DOHH2 (cell line): ENCODE measurements around the gene PHLPP1.

Experiments used
- H3F3A ChIP-seq: fragments of 200-600 bp; sonication (generic), shearing (Covaris generic); 2 replicates; pipeline ENCODE4 v1.6.0; 2016; ENCODE audit warnings: antibody characterized with exemption, mild to moderate bottlenecking; ENCODE audit not compliant: control insufficient read depth, insufficient read depth
- H3K27ac ChIP-seq: fragments of 200-600 bp; sonication (generic); 2 replicates; pipeline ENCODE4 v1.5.1; 2014; ENCODE audit warnings: low read depth, mild to moderate bottlenecking, low read length, moderate library complexity
- H3K27me3 ChIP-seq: fragments of 200-600 bp; sonication (generic); 2 replicates; pipeline ENCODE4 v1.6.1; 2014; ENCODE audit warnings: mild to moderate bottlenecking, low read length, mixed read lengths; ENCODE audit not compliant: control insufficient read depth
- H3K36me3 ChIP-seq: fragments of 200-600 bp; sonication (generic); 2 replicates; pipeline ENCODE4 v1.6.1; 2014; ENCODE audit warnings: mild to moderate bottlenecking, low read length, moderate library complexity, mixed read lengths; ENCODE audit not compliant: control insufficient read depth
- H3K4me1 ChIP-seq: fragments of 200-600 bp; sonication (generic); 2 replicates; pipeline ENCODE4 v1.6.1; 2014; ENCODE audit warnings: mild to moderate bottlenecking, low read length, mixed read lengths; ENCODE audit not compliant: control insufficient read depth
- H3K4me2 ChIP-seq: fragments of 200-600 bp; sonication (generic); 2 replicates; pipeline ENCODE4 v1.6.0; 2014; ENCODE audit warnings: mild to moderate bottlenecking, low read length, moderate library complexity
- H3K4me3 ChIP-seq: fragments of 200-600 bp; sonication (generic); 2 replicates; pipeline ENCODE4 v1.5.1; 2014; ENCODE audit warnings: mild to moderate bottlenecking, low read length, mixed read lengths
- H3K79me2 ChIP-seq: fragments of 200-600 bp; sonication (generic); 2 replicates; pipeline ENCODE4 v1.6.1; 2014; ENCODE audit warnings: mild to moderate bottlenecking, low read length, mixed read lengths; ENCODE audit not compliant: control insufficient read depth
- H3K9me2 ChIP-seq: fragments of 200-600 bp; sonication (generic); replicated peaks from 2 replicates; pipeline ENCODE4 v1.6.1; 2014; ENCODE audit warnings: mild to moderate bottlenecking, low read length, mixed read lengths; ENCODE audit not compliant: control insufficient read depth
- H3K9me3 ChIP-seq: fragments of 200-600 bp; sonication (generic); 2 replicates; pipeline ENCODE4 v1.6.1; 2014; ENCODE audit warnings: antibody characterized with exemption, low read length, mixed read lengths; ENCODE audit not compliant: control insufficient read depth, insufficient read depth
- H4K20me1 ChIP-seq: fragments of 200-600 bp; sonication (generic); 2 replicates; pipeline ENCODE4 v1.6.0; 2014; ENCODE audit warnings: low read depth, mild to moderate bottlenecking, antibody characterized with exemption, low read length, moderate library complexity; ENCODE audit not compliant: control insufficient read depth, insufficient read depth
- EZH2phosphoT487 ChIP-seq: fragments of 200-600 bp; sonication (generic); IDR thresholded peaks from 2 replicates; pipeline ENCODE4 v1.6.1; 2017; ENCODE audit warnings: borderline replicate concordance, mild to moderate bottlenecking, antibody characterized with exemption, low read length, moderate library complexity, mixed read lengths
- TF ChIP-seq, protein P1 (sequence below): fragments of 200-600 bp; sonication (generic); IDR thresholded peaks from one replicate; pipeline ENCODE4 v1.5.1; 2014; ENCODE audit warnings: antibody characterized with exemption, mild to moderate bottlenecking, low read depth, low read length; ENCODE audit not compliant: poor library complexity, severe bottlenecking

Gene PHLPP1

DNA sequence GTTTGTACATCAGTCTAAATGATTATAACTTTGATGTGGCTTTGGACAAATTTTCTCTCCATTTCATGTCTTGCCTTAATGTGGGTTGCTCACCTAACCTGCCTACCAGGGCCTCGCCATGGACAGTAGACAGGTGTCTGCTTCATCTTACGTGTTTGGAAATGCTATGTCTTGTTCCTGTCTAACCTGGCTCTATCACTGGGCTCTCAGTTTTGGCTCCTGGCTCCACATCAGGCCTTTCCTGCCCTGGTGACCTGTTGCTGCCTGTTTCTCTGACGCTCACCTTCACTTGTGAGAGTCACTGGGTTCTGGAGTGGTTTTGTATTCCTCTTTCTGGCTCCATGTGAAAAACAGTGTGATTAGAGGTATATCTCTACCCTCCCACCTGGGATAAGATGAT lies 65.9 kb downstream of the PHLPP1 start:
- Histone ChIP-seq H3K9me3 (no peaks in the 10 kb centered on the region), H3K4me2 (no peak overlapping the region), H3K79me2 (peaks cover 91% of the 10 kb centered on the region), H3K27me3 (no peaks in the 10 kb centered on the region), H3K9me2 (no peaks in the 10 kb centered on the region), H3K4me1 (peaks cover 25% of the 10 kb centered on the region), H3F3A (no peaks in the 10 kb centered on the region), H4K20me1 (peaks cover 6% of the 10 kb centered on the region; the same call in 1 of the 2 replicates), H3K36me3 (no peaks in the 10 kb centered on the region), H3K27ac (no peak overlapping the region), H3K4me3 (no peak overlapping the region)
- TF ChIP-seq, protein P1, sequence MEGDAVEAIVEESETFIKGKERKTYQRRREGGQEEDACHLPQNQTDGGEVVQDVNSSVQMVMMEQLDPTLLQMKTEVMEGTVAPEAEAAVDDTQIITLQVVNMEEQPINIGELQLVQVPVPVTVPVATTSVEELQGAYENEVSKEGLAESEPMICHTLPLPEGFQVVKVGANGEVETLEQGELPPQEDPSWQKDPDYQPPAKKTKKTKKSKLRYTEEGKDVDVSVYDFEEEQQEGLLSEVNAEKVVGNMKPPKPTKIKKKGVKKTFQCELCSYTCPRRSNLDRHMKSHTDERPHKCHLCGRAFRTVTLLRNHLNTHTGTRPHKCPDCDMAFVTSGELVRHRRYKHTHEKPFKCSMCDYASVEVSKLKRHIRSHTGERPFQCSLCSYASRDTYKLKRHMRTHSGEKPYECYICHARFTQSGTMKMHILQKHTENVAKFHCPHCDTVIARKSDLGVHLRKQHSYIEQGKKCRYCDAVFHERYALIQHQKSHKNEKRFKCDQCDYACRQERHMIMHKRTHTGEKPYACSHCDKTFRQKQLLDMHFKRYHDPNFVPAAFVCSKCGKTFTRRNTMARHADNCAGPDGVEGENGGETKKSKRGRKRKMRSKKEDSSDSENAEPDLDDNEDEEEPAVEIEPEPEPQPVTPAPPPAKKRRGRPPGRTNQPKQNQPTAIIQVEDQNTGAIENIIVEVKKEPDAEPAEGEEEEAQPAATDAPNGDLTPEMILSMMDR, result no peak

DNA sequence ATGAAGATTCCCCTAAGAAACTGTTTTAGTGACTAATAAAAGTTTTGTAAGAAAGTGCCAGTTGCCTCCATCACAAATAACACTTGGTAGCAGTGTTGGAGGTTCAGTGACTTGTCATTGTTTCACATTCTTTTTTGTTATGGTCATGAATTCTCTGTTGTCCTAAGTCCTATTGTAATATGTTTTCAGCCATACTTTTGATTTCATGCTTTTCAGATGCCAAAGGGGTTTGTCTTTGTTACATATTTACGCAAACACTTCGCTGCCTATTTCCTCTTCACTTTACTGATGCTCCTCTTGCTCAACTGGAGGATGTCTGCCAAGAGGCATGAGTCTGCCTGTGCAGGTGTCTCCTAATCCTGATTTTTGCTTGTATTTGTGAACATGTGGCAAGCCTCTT lies 66.6 kb downstream of the PHLPP1 start:
- no peak overlapping the region for H3K27ac ChIP-seq
- H3K9me3 ChIP-seq, result no peaks in the 10 kb centered on the region
- H3K79me2 ChIP-seq, result peaks cover 91% of the 10 kb centered on the region
- H4K20me1 ChIP-seq, result peaks cover 6% of the 10 kb centered on the region; the same call in 1 of the 2 replicates
- H3K9me2 ChIP-seq, result no peaks in the 10 kb centered on the region
- no peaks in the 10 kb centered on the region for H3F3A ChIP-seq
- no peaks in the 10 kb centered on the region for H3K36me3 ChIP-seq
- peaks cover 23% of the 10 kb centered on the region for H3K4me1 ChIP-seq
- no peak for TF ChIP-seq EZH2phosphoT487
- TF ChIP-seq, protein P1, result no peak
- H3K4me3 ChIP-seq, result no peak overlapping the region
- no peaks in the 10 kb centered on the region for H3K27me3 ChIP-seq
- no peak overlapping the region for H3K4me2 ChIP-seq

DNA sequence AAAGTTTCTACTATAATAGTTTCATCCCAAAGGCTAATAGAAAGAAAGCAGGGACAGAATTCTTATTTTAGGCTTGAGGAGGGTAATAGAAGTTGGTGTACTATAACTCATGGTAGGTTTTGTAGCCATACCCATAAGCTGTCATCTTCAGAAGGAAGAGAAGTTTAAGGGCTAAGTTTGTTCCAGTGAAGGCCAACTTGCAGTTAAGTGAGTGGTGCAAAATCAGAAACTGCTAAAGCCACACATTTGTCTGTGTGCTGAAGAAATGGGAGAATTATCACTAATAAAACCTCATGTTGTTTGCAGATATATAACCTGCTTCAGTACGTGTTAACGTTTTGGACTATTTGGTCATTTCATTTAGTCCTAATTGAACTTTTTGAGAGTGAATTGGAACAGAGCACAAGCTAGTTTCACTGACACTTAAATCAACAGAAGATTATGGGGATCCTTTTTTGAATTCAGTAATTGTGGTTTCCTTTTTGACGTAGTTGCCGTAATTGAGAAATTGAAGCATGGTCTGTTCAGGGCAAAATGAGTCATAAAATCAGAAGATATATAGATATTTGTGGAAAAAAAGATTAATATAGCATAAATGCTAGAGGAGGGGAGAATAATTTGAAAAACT lies 69.1 kb downstream of the PHLPP1 start:
- H3F3A ChIP-seq, result no peaks in the 10 kb centered on the region
- H3K9me2 ChIP-seq, result no peaks in the 10 kb centered on the region
- peaks cover 93% of the 10 kb centered on the region for H3K79me2 ChIP-seq
- no peaks in the 10 kb centered on the region for H3K36me3 ChIP-seq
- H4K20me1 ChIP-seq, result peaks cover 6% of the 10 kb centered on the region; the same call in 1 of the 2 replicates
- H3K4me1 ChIP-seq, result peaks cover 15% of the 10 kb centered on the region
- no peak overlapping the region for H3K27ac ChIP-seq
- H3K9me3 ChIP-seq, result no peaks in the 10 kb centered on the region
- TF ChIP-seq, protein P1, result no peak
- TF ChIP-seq EZH2phosphoT487, result no peak
- H3K4me2 ChIP-seq, result peak overlapping the region; percentile 20; the same call in 1 of the 2 replicates
- no peak overlapping the region for H3K4me3 ChIP-seq
- H3K27me3 ChIP-seq, result no peaks in the 10 kb centered on the region
